HG03139 (cell line): ENCODE results near the gene MIS18A.

Source experiments
- ATAC-seq: cut with Tn5 transposase; IDR thresholded peaks from one replicate; pipeline ENCODE4 v1.9.1; 2021; ENCODE audit not compliant: unreplicated experiment

Gene MIS18A

GRCh38 chr21:32256873-32257620 lies 21.8 kb downstream of the MIS18A start:
- no peak for ATAC-seq

GRCh38 chr21:32256251-32256650 lies 22.6 kb downstream of the MIS18A start:
- no peak for ATAC-seq

DNA sequence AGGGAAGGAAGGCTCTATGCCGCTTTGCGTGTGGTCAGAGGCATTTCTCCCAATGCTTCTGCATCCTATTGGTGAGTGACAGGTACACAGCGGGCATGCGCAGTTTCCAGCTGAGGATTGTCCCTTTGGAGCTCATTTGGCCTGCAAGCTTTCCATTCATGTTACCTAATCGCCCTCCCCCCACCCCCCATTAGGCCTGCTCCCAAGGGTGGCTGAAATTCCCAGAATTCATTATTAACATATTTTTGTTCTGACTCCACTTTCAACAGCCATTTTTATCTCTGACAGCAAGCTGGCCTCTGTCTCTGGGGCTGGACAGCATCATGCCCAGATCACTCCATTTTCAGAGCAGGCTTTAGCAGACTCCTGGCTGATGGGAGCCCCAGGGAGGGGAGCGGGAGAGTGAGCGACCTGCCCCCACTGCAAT lies 25.6 kb downstream of the MIS18A start:
- no peak for ATAC-seq

DNA sequence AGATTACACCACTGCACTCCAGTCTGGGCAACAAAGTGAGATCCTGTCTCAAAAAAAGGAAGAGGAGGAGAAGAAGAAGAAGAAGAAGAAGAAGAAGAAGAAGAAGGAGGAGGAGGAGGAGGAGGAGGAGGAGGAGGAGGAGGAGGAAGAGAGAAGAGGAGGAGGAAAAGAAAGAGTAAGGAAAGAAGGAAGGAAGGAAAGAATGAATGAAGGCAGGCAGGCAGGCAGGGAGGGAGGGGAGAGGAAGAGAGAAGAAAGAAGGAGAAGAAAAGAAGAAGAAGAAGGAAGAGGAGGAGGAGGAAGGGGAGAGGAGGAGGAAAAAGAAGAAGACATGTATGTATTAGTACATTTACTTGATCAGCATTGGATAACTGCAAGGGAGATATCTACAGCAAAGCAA lies 26.7 kb downstream of the MIS18A start:
- ATAC-seq: no peak

DNA sequence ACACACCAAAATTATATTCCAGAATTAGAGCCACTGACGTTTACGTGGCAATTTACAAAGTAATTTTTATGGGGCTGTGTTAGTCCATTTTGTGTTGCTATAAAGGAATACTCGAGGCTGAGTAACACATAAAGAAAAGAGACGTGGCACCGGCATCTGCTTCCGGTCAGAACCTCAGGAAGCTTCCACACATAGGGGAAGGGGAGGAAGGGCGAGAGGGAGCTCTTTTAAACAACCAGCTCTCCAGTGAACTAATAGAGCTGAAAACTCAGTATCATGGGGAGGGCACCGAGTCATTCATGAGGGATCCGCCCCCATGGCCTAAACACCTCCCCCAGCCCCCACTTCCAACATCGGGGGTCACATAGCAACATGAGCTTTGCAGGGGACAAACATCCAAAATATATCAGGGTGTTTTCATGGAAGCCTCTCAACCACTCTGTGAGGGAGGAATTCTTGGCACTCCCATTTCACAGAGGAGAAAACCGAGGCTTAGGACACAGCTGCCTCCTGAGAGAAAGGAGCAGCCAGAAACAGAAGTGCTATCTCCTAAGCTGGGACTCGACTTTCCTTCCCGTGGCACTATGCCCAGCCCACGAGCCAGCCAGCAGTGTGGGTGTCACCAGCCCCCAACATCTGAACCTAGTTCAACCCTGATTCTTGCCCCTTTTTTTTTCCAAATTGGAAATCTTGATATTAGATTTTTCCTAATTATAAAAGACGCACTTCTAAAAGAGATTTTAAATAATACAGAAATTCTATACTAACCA lies 29.2 kb downstream of the MIS18A start:
- no peak for ATAC-seq

DNA sequence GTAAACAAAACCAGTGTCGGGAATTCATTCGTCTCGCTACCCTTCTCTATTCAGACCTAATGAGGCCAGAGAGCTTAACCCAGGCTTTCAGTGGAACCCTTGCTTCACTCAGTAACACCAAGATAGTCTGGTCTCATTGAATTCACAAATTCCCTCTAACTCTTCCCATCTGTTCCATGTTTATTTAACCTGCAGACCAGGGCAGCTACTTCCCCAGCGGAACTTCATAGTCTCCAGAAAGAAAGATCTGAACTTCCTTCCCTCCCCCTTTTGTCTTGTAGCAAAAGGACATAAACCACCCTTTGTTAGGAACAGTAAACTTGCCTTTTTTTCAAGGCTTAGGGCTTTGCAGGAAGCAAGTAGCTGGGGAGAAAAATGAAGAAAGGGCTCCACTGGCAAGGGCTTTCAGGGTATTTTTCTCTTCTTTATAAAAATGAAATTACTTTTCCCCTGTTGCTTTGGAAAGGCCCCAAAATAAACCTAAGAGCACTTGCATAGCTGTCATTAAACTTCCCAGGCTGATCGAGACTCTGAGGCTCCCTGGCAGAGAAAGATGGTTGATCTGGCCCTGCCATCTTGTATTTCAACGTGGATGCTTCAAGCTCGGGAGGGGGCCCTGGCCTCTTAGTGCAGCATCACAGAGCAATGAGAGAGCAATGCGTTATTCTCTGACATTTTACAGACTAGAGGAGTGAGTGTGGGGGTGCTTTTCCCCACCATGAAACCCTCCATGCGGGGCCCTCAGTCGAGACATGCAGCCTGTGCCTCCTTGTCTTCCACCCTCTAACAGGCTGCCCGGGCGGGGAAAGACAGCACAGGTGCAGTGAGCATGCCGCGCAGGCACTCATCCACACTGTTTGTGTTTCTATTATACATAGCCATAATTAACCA lies 30.0 kb downstream of the MIS18A start:
- ATAC-seq: no peak

- ATAC-seq: no peak
Observed at GRCh38 chr21:32246571-32247140, 32.2 kb downstream of the MIS18A start.

- ATAC-seq: no peak
Observed at GRCh38 chr21:32245971-32246370, 32.9 kb downstream of the MIS18A start.

- ATAC-seq: no peak
Observed at GRCh38 chr21:32240851-32241687, 37.8 kb downstream of the MIS18A start.

DNA sequence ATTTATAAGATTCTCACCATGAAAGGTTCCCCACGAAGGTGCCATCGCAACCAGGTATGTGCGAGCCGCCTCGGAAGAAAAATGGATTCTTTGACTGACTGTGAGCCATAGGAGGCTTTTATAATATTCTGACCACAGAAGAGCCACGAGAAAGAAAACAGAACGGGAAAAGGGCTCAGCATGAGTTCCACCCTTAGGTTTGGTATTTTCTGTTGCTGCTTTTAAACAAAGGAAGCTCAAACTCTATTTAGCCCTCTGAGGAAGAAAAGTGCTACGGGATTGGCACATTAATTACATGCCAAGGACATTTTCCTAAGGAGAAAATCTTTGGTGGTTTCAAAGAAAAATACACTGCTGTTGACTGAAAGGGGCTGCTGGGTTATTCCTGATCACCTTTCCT lies 39.3 kb downstream of the MIS18A start:
- no peak for ATAC-seq

GRCh38 chr21:32238063-32238462 lies 40.8 kb downstream of the MIS18A start:
- no peak for ATAC-seq

DNA sequence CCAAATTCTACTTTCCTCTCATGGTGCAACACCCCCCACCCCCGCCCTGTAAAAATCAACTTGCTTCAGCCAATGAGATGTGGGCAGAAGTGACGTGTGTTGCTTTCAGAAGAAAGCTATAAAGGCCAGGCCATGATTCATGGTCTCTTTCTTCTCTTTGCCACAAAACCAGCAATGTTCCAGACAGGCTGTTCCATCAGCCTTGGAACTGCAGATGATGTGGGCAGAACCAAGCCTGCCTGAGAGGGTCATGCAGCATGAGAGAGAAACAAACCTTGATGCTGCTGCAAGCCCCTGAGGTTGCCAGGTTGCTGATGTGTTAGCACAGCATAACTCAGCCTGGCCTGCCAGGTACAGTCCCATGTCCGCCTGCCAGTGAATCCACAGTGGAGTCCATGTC lies 41.8 kb downstream of the MIS18A start:
- ATAC-seq: no peak

DNA sequence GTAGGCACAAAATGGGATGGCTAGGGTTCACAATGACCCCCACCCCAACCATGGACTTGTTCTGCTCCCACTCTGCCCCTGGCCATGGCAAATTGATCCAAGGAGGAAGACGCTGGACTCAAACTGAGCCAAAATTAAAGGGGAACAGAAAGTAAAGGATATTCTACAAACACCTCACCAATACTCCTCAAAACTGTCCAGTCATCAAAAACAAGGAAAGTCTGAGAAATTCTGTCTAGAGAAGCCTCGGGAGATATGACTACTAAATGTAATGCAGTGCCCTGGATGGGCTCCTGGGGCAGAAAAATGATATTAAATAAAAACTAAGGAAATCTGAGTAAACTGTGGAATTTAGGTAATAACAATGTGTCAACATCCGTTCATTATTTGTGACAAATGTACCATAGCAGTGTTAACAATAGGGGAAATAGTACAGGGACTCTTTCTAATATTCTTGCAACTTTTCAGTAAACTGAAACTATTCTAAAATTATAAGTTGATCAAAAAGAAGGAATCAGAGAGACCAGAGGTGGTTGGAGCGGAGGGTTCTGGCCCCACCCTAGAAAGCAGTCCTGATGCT lies 45.0 kb downstream of the MIS18A start:
- no peak for ATAC-seq

- ATAC-seq: no peak
Observed at GRCh38 chr21:32233055-32233546, 45.7 kb downstream of the MIS18A start.

DNA sequence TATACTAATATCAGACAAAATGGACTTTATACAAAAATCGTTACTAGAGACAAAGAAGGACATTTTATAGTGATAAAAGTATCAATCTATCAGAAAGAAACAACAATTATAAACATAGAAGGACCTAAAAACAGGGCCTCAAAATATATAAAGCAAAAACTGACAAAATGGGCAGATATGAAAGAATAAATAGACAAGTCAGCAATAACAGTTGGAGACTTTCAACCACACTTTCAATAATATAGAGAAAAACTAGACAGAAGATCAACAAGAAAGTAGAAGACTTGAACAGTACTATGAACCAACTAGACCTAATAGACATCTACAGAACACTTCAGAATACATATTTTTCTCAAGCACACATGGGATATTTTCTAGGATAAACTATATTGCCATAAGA lies 52.4 kb downstream of the MIS18A start:
- ATAC-seq: no peak
